HepG2 (cell line): ENCODE data around the gene TMEM144. TPM values are rescaled to one million over a fixed set of nuclear protein-coding genes. Genes with fewer than 3 reads are reported as not detected.
A peak's percentile ranks its signal among the peaks of the same experiment; 100 is the strongest.

Experiments used
- ATAC-seq: fragments of 200-7000 bp; cut with Tn5 transposase; 3 replicates; pipeline ENCODE4 v1.9.1; 2020; ENCODE audit warnings: mild to moderate bottlenecking, moderate library complexity
- BruUV-seq: library from RNA; stranded (reverse); fragments of 400-500 nt; replicated peaks from 2 replicates; lab custom pipeline; 2021; lab: Mats Ljungman, UMichigan
- CTCF ChIA-PET: fragments of 300-600 bp; formaldehyde crosslinking; extraction: SDS; loops from one replicate; lab custom pipeline; 2021; ENCODE audit warnings: low total read pairs, inconsistent platforms, low intra/inter-chr PET ratio; lab: Yijun Ruan, JAX
- POLR2A ChIA-PET: fragments of 350-600 bp; sonication (Branson Sonifier 250); formaldehyde crosslinking; loops from one replicate; lab custom pipeline; 2020; ENCODE audit warnings: antibody characterized with exemption, inconsistent platforms; lab: Yijun Ruan, JAX
- DNase-seq: peaks from one replicate; pipeline ENCODE4 v3.0.0-alpha.2; 2015; ENCODE audit warnings: low spot score
- FAIRE-seq: peaks from 3 replicates; lab custom pipeline; 2011; peaks lifted over from hg19 to GRCh38; lab: Jason Lieb, UNC
- H2AFZ ChIP-seq: one replicate; pipeline ENCODE4 v1.6.1; 2011; ENCODE audit warnings: low read length, inconsistent platforms
- H3K27ac ChIP-seq: fragments of 300-600 bp; 3 replicates; pipeline ENCODE4 v1.8.0; 2011; ENCODE audit warnings: mixed run types, mild to moderate bottlenecking, mixed read lengths, low read length, inconsistent platforms; ENCODE audit not compliant: insufficient read depth; ENCODE audit errors: extremely low read length
- H3K27me3 ChIP-seq, 2 experiments: fragments of 200-600 bp in 1 of 2; 2 replicates in 1 of 2; 3 replicates in 1 of 2; pipeline versions ENCODE4 v1.6.0 to v1.8.0; 2011; ENCODE audit warnings: low read length in 2 of 2, mild to moderate bottlenecking in 2 of 2, moderate library complexity in 2 of 2, inconsistent platforms in 1 of 2; ENCODE audit not compliant: insufficient read depth in 2 of 2, control insufficient read depth in 1 of 2
- H3K36me3 ChIP-seq, 2 experiments: fragments of 200-600 bp in 1 of 2; replicated peaks in 1 of 2; 2 replicates in 1 of 2; 3 replicates in 1 of 2; pipeline versions ENCODE4 v1.5.1 to v1.8.0; 2011; ENCODE audit warnings: low read length in 2 of 2, inconsistent platforms in 1 of 2; ENCODE audit not compliant: insufficient read depth in 2 of 2, control insufficient read depth in 1 of 2
- H3K4me1 ChIP-seq: 2 replicates; pipeline ENCODE4 v1.5.1; 2012; ENCODE audit warnings: low read length, inconsistent platforms; ENCODE audit not compliant: insufficient read depth
- H3K4me2 ChIP-seq: 2 replicates; pipeline ENCODE4 v1.6.0; 2011; ENCODE audit warnings: low read depth, low read length, inconsistent platforms
- H3K4me3 ChIP-seq, 3 experiments: fragments of 200-600 bp in 1 of 3; sonication (generic), shearing (Covaris generic) in 1 of 3; replicated peaks in 1 of 3; 2 replicates each; pipeline ENCODE4 v1.5.1; 2011 to 2016; ENCODE audit warnings: low read length in 3 of 3, inconsistent platforms in 2 of 3, low read depth in 2 of 3, mild to moderate bottlenecking in 2 of 3, control low read depth in 1 of 3, mixed read lengths in 1 of 3; ENCODE audit not compliant: insufficient read depth in 1 of 3
- H3K79me2 ChIP-seq: one replicate; pipeline ENCODE4 v1.6.1; 2011; ENCODE audit warnings: low read length, inconsistent platforms; ENCODE audit not compliant: insufficient read depth
- H3K9ac ChIP-seq: 2 replicates; pipeline ENCODE4 v1.6.0; 2011; ENCODE audit warnings: mild to moderate bottlenecking, low read depth, low read length, inconsistent platforms; ENCODE audit not compliant: insufficient read depth
- H3K9me3 ChIP-seq: 2 replicates; pipeline ENCODE4 v1.5.1; 2012; ENCODE audit warnings: mild to moderate bottlenecking, low read length
- H4K20me1 ChIP-seq: 2 replicates; pipeline ENCODE4 v1.6.0; 2011; ENCODE audit warnings: inconsistent platforms, mild to moderate bottlenecking, low read length, moderate library complexity; ENCODE audit not compliant: insufficient read depth
- CENPT ChIP-seq: sonication (generic); formaldehyde crosslinking; IDR thresholded peaks from 2 replicates; pipeline ENCODE4 v1.8.0; 2022; ENCODE audit warnings: low read depth, mild to moderate bottlenecking, moderate library complexity, missing genetic modification reagents
- GATAD1 ChIP-seq: IDR thresholded peaks from 2 replicates; pipeline ENCODE4 v1.6.1; 2016; ENCODE audit warnings: missing genetic modification reagents, missing compliant biosample characterization
- HNRNPH1 ChIP-seq: fragments of 200-400 bp; formaldehyde crosslinking; optimal IDR thresholded peaks from 2 replicates; pipeline ENCODE3; 2017; ENCODE audit warnings: mild to moderate bottlenecking, low read depth, low read length
- KLF12 ChIP-seq: sonication (generic); formaldehyde crosslinking; IDR thresholded peaks from 2 replicates; pipeline ENCODE4 v1.4.0; 2020; ENCODE audit warnings: missing genetic modification reagents, borderline replicate concordance
- MAF1 ChIP-seq: sonication (generic); formaldehyde crosslinking; IDR thresholded peaks from 2 replicates; pipeline ENCODE4 v1.5.0; 2020; ENCODE audit warnings: missing genetic modification reagents, borderline replicate concordance
- NR2F2 ChIP-seq: IDR thresholded peaks from 2 replicates; pipeline ENCODE4 v1.6.1; 2012; ENCODE audit warnings: low read depth, inconsistent platforms, borderline replicate concordance
- RARG ChIP-seq: sonication (generic); formaldehyde crosslinking; IDR thresholded peaks from 2 replicates; pipeline ENCODE4 v1.4.0; 2020; ENCODE audit warnings: low read depth, mild to moderate bottlenecking, missing genetic modification reagents
- RBM39 ChIP-seq: fragments of 200-400 bp; formaldehyde crosslinking; IDR thresholded peaks from one replicate; pipeline ENCODE4 v1.6.1; 2018; ENCODE audit warnings: antibody characterized with exemption, mild to moderate bottlenecking, low read depth, low read length; ENCODE audit not compliant: poor library complexity, severe bottlenecking
- RFX5 ChIP-seq: IDR thresholded peaks from 2 replicates; pipeline ENCODE4 v1.6.1; 2011; ENCODE audit warnings: low read depth, low read length, improper control_type of control experiment
- SAFB2 ChIP-seq: sonication (generic); formaldehyde crosslinking; IDR thresholded peaks from 2 replicates; pipeline ENCODE4 v1.5.1; 2020; ENCODE audit warnings: missing genetic modification reagents, low read depth, mild to moderate bottlenecking, borderline replicate concordance
- SOX13 ChIP-seq, 3 experiments: fragments of 450-650 bp in 1 of 3; sonication (generic) in 1 of 3; formaldehyde crosslinking in 1 of 3; IDR thresholded peaks in 2 of 3; conservative IDR thresholded peaks in 1 of 3; 2 replicates each; pipeline versions ENCODE4 v1.5.0 to v1.6.1; 2016 to 2020; ENCODE audit warnings: antibody characterized with exemption in 1 of 3, mild to moderate bottlenecking in 1 of 3, missing compliant biosample characterization in 1 of 3, missing genetic modification reagents in 1 of 3, moderate library complexity in 1 of 3
- TBX2 ChIP-seq: sonication (generic); formaldehyde crosslinking; IDR thresholded peaks from 2 replicates; pipeline ENCODE4 v1.5.0; 2020; ENCODE audit warnings: missing genetic modification reagents, mild to moderate bottlenecking, borderline replicate concordance
- TCF7 ChIP-seq: sonication (generic); IDR thresholded peaks from 2 replicates; pipeline ENCODE4 v1.6.1; 2016; ENCODE audit warnings: antibody characterized with exemption, low read depth
- THAP11 ChIP-seq: IDR thresholded peaks from 2 replicates; pipeline ENCODE4 v1.6.1; 2016; ENCODE audit warnings: missing biosample characterization, missing genetic modification reagents
- ZBTB7B ChIP-seq: sonication (generic); formaldehyde crosslinking; IDR thresholded peaks from 2 replicates; pipeline ENCODE4 v1.4.0; 2020; ENCODE audit warnings: missing genetic modification reagents
- ZNF790 ChIP-seq: sonication (generic); formaldehyde crosslinking; IDR thresholded peaks from 2 replicates; pipeline ENCODE4 v1.8.0; 2022; ENCODE audit warnings: missing genetic modification reagents, mild to moderate bottlenecking, borderline replicate concordance
- ZSCAN30 ChIP-seq: sonication (generic); formaldehyde crosslinking; IDR thresholded peaks from 2 replicates; pipeline ENCODE4 v1.5.0; 2020; ENCODE audit warnings: mild to moderate bottlenecking, missing genetic modification reagents
- in situ Hi-C: cut with HindIII; loops from 2 replicates; pipeline ENCODE4 v1.10.0; 2017; ENCODE audit warnings: low pct_unique_long_range_greater_than_20kb; ENCODE audit not compliant: extremely low pct_ligation_motif_present
- intact Hi-C: fragments of 100-400 bp; cut with micrococcal nuclease; formaldehyde crosslinking; loops from one replicate; pipeline ENCODE4 v1.10.0; 2022; ENCODE audit not compliant: unreplicated experiment
- polyA plus RNA-seq, 8 experiments: library from polyadenylated mRNA; depleted of rRNA in 3 of 8; stranded (reverse) in 7 of 8; unstranded in 1 of 8; fragments of >200 nt; fragmentation: Illumina TruSeq in 4 of 8; extraction: Trizol in 4 of 8; gene quantifications; 2 replicates each; pipeline versions ENCODE4 v1.2.1 to v1.2.3, GENCODE V29; 2011 to 2016; ENCODE audit warnings: low read depth in 4 of 8, missing spikeins in 1 of 8, mixed read lengths in 1 of 8; ENCODE audit not compliant: insufficient read depth in 1 of 8
- total RNA-seq, 5 experiments: library from RNA; depleted of rRNA; stranded (reverse); fragments of >200 nt; fragmentation: Illumina TruSeq; extraction: Trizol; gene quantifications; 2 replicates each; pipeline ENCODE4 v1.2.3, GENCODE V29; 2016; ENCODE audit warnings: low read depth in 1 of 5
- TF ChIP-seq, protein P1 (sequence below): sonication (generic); formaldehyde crosslinking; IDR thresholded peaks from 2 replicates; pipeline ENCODE4 v1.4.0; 2020; ENCODE audit warnings: mild to moderate bottlenecking, missing genetic modification reagents
- TF ChIP-seq, protein P2 (sequence below): sonication (generic); formaldehyde crosslinking; IDR thresholded peaks from 2 replicates; pipeline ENCODE4 v1.5.1; 2020; ENCODE audit warnings: mild to moderate bottlenecking, missing genetic modification reagents, borderline replicate concordance
- TF ChIP-seq, protein P3 (sequence below): conservative IDR thresholded peaks from 2 replicates; pipeline ENCODE4 v1.6.1; 2018; ENCODE audit warnings: missing genetic modification reagents
- TF ChIP-seq, protein P4 (sequence below): sonication (generic); formaldehyde crosslinking; IDR thresholded peaks from 2 replicates; pipeline ENCODE4 v1.5.0; 2020; ENCODE audit warnings: missing genetic modification reagents

The TMEM144 gene
- total and polyA plus RNA-seq, 2 of the 13 experiments (the other 11 are each of a cell fraction or from before 2014, with no cell fraction given), result 10.9 to 12.3 TPM

DNA sequence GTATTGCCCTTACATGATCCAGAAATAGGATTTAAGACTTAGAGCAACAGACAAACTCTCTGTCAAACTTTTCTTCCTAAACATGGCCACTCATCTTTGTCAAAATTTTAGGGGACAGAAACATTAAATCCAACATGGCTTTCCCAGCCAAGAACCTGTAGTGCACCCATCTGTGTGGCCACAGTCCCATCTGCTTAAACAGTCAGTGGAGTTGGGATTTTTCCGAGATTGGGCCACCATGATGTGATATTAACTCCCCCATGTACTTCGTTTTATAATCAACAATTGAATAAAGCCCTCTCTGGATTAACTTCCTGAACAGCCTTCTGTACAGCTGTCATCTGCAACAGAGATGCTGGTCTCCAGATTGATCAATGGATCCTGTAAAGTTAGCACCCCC lies 28.9 kb downstream of the TMEM144 start (continued):
- TF ChIP-seq, protein P1, sequence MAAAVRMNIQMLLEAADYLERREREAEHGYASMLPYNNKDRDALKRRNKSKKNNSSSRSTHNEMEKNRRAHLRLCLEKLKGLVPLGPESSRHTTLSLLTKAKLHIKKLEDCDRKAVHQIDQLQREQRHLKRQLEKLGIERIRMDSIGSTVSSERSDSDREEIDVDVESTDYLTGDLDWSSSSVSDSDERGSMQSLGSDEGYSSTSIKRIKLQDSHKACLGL, result no peak
- no peak for TF ChIP-seq SOX13 (IDR thresholded peaks at IDR 0.05)
- no peak for TF ChIP-seq SOX13 (CRISPR knock-in tag; conservative IDR thresholded peaks at IDR 0.05 in 1 of 2, IDR thresholded peaks at IDR 0.05 in 1 of 2)
- TF ChIP-seq NR2F2, result no peak
- TF ChIP-seq GATAD1 (CRISPR knock-in tag), result no peak
- TF ChIP-seq ZSCAN30 (CRISPR knock-in tag), result no peak
- TF ChIP-seq, protein P2, sequence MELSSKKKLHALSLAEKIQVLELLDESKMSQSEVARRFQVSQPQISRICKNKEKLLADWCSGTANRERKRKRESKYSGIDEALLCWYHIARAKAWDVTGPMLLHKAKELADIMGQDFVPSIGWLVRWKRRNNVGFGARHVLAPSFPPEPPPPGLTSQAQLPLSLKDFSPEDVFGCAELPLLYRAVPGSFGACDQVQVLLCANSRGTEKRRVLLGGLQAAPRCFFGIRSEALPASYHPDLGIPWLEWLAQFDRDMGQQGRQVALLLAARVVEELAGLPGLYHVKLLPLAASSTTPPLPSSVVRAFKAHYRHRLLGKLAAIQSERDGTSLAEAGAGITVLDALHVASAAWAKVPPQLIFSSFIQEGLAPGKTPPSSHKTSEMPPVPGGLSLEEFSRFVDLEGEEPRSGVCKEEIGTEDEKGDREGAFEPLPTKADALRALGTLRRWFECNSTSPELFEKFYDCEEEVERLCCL, result no peak
- TF ChIP-seq CENPT (CRISPR knock-in tag), result no peak
- TF ChIP-seq, protein P3, sequence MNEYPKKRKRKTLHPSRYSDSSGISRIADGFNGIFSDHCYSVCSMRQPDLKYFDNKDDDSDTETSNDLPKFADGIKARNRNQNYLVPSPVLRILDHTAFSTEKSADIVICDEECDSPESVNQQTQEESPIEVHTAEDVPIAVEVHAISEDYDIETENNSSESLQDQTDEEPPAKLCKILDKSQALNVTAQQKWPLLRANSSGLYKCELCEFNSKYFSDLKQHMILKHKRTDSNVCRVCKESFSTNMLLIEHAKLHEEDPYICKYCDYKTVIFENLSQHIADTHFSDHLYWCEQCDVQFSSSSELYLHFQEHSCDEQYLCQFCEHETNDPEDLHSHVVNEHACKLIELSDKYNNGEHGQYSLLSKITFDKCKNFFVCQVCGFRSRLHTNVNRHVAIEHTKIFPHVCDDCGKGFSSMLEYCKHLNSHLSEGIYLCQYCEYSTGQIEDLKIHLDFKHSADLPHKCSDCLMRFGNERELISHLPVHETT (CRISPR knock-in tag), result no peak
- no peak for TF ChIP-seq KLF12 (CRISPR knock-in tag)
- TF ChIP-seq RFX5, result no peak
- no peak for TF ChIP-seq THAP11

DNA sequence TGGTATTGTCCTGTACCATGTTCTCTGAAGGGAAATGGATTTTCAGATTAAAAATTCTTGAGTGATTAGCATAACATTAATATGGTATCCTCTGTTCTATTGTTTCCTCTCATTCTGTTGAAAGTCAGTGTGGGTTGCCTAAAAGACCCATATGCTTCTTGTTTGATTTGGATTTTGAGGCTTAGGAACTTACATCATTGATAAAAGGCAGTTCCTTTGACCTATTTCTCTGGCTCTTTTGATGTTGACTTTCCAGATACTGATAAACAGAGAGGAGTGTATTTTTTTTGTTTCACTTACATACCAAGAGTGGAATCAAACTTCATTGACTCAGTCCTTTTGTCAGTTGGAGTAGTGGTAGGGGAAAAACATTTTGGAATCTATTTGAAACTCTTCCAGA lies 32.8 kb downstream of the TMEM144 start:
- CTCF ChIA-PET, result no interaction called here
- Histone ChIP-seq H3K27me3 (no peaks in the 10 kb centered on the region), H2AFZ (no peak overlapping the region), H3K4me1 (peaks cover 19% of the 10 kb centered on the region), H3K9ac (no peak overlapping the region), H3K36me3 (peaks cover 4 to 21% of the 10 kb centered on the region in 2 experiments; a peak in 4 of 5 replicates), H3K4me2 (peak overlapping the region; percentile 4; the same call in 1 of the 2 replicates), H3K4me3 (no peak overlapping the region), H4K20me1 (no peaks in the 10 kb centered on the region), H3K27ac (no peak overlapping the region), H3K79me2 (no peaks in the 10 kb centered on the region), H3K9me3 (no peaks in the 10 kb centered on the region)
- POLR2A ChIA-PET, result no interaction called here
- peak; percentile 21 for FAIRE-seq
- peak; percentile 71 for DNase-seq
- peak; percentile 35; the same call in 1 of the 3 replicates for ATAC-seq
- in situ Hi-C loops, result no loop called here
- BruUV-seq, result no TSS peak
- intact Hi-C loops, result no loop called here
- TF ChIP-seq TBX2 (CRISPR knock-in tag) (no peak), ZNF790 (CRISPR knock-in tag) (no peak), SAFB2 (CRISPR knock-in tag) (no peak), ZBTB7B (CRISPR knock-in tag) (no peak), HNRNPH1 (no peak), SOX13 (IDR thresholded peaks at IDR 0.05) (no peak), SOX13 (CRISPR knock-in tag; conservative IDR thresholded peaks at IDR 0.05 in 1 of 2, IDR thresholded peaks at IDR 0.05 in 1 of 2) (peak in 1 of 2 experiments; percentile 82; a peak in 2 of 4 replicates), RARG (no peak), TCF7 (peak; percentile 71), MAF1 (CRISPR knock-in tag) (no peak), RBM39 (no peak)
- TF ChIP-seq, protein P4, sequence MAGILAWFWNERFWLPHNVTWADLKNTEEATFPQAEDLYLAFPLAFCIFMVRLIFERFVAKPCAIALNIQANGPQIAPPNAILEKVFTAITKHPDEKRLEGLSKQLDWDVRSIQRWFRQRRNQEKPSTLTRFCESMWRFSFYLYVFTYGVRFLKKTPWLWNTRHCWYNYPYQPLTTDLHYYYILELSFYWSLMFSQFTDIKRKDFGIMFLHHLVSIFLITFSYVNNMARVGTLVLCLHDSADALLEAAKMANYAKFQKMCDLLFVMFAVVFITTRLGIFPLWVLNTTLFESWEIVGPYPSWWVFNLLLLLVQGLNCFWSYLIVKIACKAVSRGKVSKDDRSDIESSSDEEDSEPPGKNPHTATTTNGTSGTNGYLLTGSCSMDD (CRISPR knock-in tag), result no peak
